Heart right ventricle (tissue), 16 donors: ENCODE measurements around the gene TMEM9. TPM values are rescaled to one million over a fixed set of nuclear protein-coding genes. Genes with fewer than 3 reads are reported as not detected.

Source experiments
- ATAC-seq, 8 donors: fragments of 200-7000 bp; cut with Tn5 transposase; one replicate each; pipeline ENCODE4 v1.9.1; 2020; ENCODE audit warnings: mild to moderate bottlenecking in 8 of 8, moderate library complexity in 8 of 8, moderate number of reproducible peaks in 1 of 8
- DNase-seq, 2 donors: peaks; one replicate each; pipeline ENCODE4 v3.0.0-alpha.2; 2020
- H3K27ac ChIP-seq, 10 donors: fragments of 200-600 bp; sonication (generic) in 2 of 10; one replicate each; pipeline versions ENCODE4 v1.5.0 to v1.8.0; 2020 to 2022; ENCODE audit warnings: mild to moderate bottlenecking in 3 of 10
- H3K27me3 ChIP-seq, 7 donors: fragments of 200-600 bp; one replicate each; pipeline ENCODE4 v1.8.0; 2021 to 2022; ENCODE audit warnings: mild to moderate bottlenecking in 2 of 7
- H3K36me3 ChIP-seq, 9 donors: fragments of 200-600 bp; sonication (generic) in 1 of 9; one replicate each; pipeline versions ENCODE4 v1.5.0 to v1.8.0; 2020 to 2022; ENCODE audit warnings: mild to moderate bottlenecking in 2 of 9
- H3K4me1 ChIP-seq, 9 donors: fragments of 200-600 bp; sonication (generic) in 1 of 9; one replicate each; pipeline versions ENCODE4 v1.5.0 to v1.8.0; 2020 to 2022; ENCODE audit warnings: mild to moderate bottlenecking in 4 of 9
- H3K4me3 ChIP-seq, 10 donors: fragments of 200-600 bp; sonication (generic) in 2 of 10; one replicate each; pipeline versions ENCODE4 v1.5.0 to v1.8.0; 2020 to 2022; ENCODE audit warnings: mild to moderate bottlenecking in 7 of 10, moderate library complexity in 2 of 10
- H3K9me3 ChIP-seq, 11 donors: fragments of 200-600 bp in 10 of 11; sonication (generic) in 2 of 11; one replicate each; pipeline versions ENCODE4 v1.5.0 to v1.8.0; 2013 to 2022; ENCODE audit warnings: mild to moderate bottlenecking in 2 of 11, control low read depth in 1 of 11, moderate library complexity in 1 of 11
- WGBS, 2 donors: extraction: QIAGEN DNeasy Blood & Tissue Kit; methylation state at CpG; one replicate each; pipeline ENCODE4 v1.1.7; 2013; ENCODE audit warnings: inconsistent platforms in 1 of 2; 5-methylcytosine and 5-hydroxymethylcytosine counted together
- intact Hi-C, 10 donors: fragments of 100-400 bp; cut with DNase I; formaldehyde crosslinking; loops; one replicate each; pipeline versions ENCODE4 v1.11.1 to v1.14.2; 2022
- polyA plus RNA-seq, 2 donors: library from polyadenylated mRNA; stranded (reverse); fragments of 200-250 nt; gene quantifications; one replicate each; pipeline ENCODE4 v1.2.3, GENCODE V29; 2013
- total RNA-seq, 10 donors: library from RNA; stranded (reverse); fragmentation: NEBNext Ultra II Directional in 3 of 10; extraction: Animal tissue kit (Norgen Biotek cat#: 25700) in 3 of 10; gene quantifications; one replicate each; pipeline versions ENCODE4 v1.2.1 to v1.2.4, GENCODE V29; 2021 to 2023
- TF ChIP-seq, protein P1 (sequence below), 9 donors: fragments of 200-600 bp; sonication (generic) in 2 of 9; IDR thresholded peaks; one replicate each; pipeline versions ENCODE4 v1.5.0 to v1.8.0; 2021 to 2022; ENCODE audit warnings: antibody characterized with exemption in 9 of 9, mild to moderate bottlenecking in 5 of 9, moderate library complexity in 1 of 9
- donor health status: Arrhythmogenic right ventricular cardiomyopathy.
- donor health status: ischemic (EF 13 %, LVEDD 7.1; RV severe dilation, severe dysfunction).
- donor health status: healthy with polysubstance abuse.
- donor health status: DM: no; HTN: yes; CAD: no.
- donor health status: DM: no; HTN: no; CAD: no.
- donor health status: ischemic (EF 25% LVEDD 6.9; RV normal size, moderate dysfunction).
- donor health status: ischemic (EF 25% LVEDD 5.7; RV mildly dilated, moderate dysfunction).
- donor health status: healthy.
- donor health status: DM: yes; HTN: yes; CAD: no.
- donor health status: Ischemic cardiomyopathy.
- donor health status: ischemic (EF 35%, LVEDD 5.7; RV mildly dilated, moderate dysfunction).
- donor health status: nonischemic (EF 11% LVEDD 7.7; RV severe dilation, severe dysfunction).
- donor health status: DM: yes; HTN: yes; CAD: no.
- donor health status: PGD.
- donor health status: ischemic (EF 29% LVEDD 5.4; RV normal size, mild dysfunction).
- donor health status: nonischemic (EF 23%, LVEDD 6.1; RV moderate dilation, normal function).

The TMEM9 gene
- total and polyA plus RNA-seq, 12 donors, result 19.6 to 49.6 (median 25.4) TPM

DNA sequence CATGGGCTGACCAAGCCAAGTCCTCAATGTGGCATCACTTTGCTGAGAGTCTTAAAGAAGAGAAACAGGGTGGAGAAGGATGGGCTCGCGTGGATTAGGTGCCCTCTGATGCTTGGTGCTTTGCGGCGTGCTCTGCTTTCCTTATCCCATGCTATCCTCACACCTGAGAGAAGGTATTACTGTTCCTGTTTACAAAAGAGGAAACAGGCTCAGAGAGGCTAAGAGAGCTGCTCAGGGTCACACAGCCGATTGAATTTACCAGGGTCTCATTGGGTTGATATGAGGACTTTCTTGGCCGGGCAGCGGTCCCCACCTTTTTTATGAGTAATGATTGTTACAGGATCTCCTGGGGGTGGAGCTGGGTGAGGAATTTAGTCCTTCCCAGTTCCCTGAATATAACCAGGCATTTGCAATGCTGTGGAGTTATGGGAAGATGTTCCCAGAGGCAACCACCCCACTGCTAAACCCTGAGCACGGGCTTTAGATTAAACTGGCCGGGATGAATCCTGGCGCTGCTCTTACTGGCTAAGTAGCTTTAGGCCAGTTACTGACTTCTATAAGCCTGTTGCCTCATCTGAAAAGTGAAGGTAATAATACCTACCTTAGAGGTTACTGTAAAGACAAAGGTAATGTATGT is 31.8 kb downstream of the TMEM9 start:
- no peaks in the 10 kb centered on the region for H3K36me3 ChIP-seq
- H3K4me1 ChIP-seq, result peaks cover 0 to 10% (median 3%) of the 10 kb centered on the region in 9 donors
- ATAC-seq, result no peak
- 88 to 94% methylated on average over 10 of the region's 10 CpGs for WGBS, 2 donors
- H3K4me3 ChIP-seq, result no peak overlapping the region
- H3K9me3 ChIP-seq, result no peaks in the 10 kb centered on the region
- DNase-seq, result no peak
- intact Hi-C loops, result no loop called here
- H3K27ac ChIP-seq, result no peak overlapping the region
- TF ChIP-seq, protein P1, sequence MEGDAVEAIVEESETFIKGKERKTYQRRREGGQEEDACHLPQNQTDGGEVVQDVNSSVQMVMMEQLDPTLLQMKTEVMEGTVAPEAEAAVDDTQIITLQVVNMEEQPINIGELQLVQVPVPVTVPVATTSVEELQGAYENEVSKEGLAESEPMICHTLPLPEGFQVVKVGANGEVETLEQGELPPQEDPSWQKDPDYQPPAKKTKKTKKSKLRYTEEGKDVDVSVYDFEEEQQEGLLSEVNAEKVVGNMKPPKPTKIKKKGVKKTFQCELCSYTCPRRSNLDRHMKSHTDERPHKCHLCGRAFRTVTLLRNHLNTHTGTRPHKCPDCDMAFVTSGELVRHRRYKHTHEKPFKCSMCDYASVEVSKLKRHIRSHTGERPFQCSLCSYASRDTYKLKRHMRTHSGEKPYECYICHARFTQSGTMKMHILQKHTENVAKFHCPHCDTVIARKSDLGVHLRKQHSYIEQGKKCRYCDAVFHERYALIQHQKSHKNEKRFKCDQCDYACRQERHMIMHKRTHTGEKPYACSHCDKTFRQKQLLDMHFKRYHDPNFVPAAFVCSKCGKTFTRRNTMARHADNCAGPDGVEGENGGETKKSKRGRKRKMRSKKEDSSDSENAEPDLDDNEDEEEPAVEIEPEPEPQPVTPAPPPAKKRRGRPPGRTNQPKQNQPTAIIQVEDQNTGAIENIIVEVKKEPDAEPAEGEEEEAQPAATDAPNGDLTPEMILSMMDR (IDR thresholded peaks at IDR 0.05), result no peak
- peaks cover 0 to 57% (median 20%) of the 10 kb centered on the region in 7 donors for H3K27me3 ChIP-seq

DNA sequence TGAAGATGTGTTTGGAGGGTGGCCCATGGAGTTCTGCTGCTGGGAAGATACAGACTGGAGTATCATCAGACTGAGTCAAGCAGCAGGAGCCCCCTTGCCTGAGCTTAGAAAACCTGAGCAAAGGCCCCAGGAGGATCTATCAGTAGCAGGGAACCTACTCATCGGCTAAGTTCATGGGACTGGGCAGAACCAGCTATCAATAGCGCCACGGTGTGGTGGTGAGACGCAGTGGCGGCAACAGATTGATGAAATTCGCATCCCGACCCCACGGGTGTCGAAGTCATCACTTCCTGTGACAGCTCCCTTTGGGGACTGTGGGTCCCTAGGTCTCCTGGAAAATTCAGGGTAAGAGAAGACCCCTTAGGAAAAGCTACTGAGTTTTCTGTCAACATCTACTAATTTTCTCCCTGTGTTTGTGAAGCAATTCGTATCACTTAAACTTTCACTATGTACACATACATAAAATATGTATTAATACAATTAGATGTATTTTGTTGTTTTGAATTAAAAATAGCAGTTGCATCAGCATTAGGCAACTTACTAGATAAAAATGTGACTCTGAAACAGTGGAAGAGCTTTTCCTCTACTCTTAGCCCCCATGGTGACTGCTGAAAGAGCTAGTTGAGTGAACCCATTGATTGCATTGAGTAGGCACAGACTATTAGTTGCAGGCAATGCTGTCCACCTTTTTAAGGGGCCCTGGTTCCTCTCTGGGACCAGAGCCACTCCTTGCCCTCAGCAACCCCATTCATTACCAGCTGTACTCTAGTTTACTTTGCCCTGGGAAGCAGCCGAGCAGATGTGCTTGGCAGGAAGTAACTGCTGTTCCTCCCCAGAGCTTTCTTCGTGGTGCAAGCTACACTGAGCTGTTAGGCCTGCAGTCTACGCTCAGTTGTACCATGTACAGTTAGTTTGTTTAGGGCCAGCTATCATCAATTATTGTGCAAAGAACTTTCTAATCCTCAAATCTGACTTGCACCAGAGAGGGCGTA is 34.8 kb downstream of the TMEM9 start:
- no peak overlapping the region for H3K27ac ChIP-seq
- peak in 5 of 8 donors; percentile 45 to 65 (median 57) for ATAC-seq

DNA sequence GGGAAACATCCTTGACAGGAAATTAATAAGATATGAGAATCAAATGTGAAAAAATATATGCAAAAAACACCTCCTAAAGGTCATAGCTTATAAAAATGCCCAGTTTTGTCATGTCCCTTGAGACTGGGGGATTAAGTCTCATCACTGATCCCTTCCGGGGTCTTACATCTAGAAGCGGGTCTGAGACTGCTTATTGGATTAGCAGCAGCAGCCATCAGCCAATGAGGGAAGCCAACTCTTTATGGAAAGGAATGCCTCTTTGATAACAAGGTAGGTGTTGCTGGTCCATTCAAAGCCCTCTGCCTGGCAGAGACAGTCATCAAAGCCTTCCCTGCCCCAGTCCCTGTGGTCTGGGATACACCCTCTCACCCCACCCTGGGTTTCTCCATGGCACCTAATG is 38.2 kb downstream of the TMEM9 start:
- TF ChIP-seq, protein P1 (IDR thresholded peaks at IDR 0.05), result no peak
- H3K4me3 ChIP-seq, result no peak overlapping the region
- H3K9me3 ChIP-seq, result no peaks in the 10 kb centered on the region
- 84 to 90% methylated on average over 2 of the region's 2 CpGs for WGBS, 2 donors
- H3K27me3 ChIP-seq, result peaks cover 0 to 64% (median 46%) of the 10 kb centered on the region in 7 donors
- ATAC-seq, result no peak
- H3K36me3 ChIP-seq, result no peaks in the 10 kb centered on the region
- no peak for DNase-seq
- H3K27ac ChIP-seq, result no peak overlapping the region
- intact Hi-C loops, result loop anchor here in 3 of 10 donors (2.0 to 10.0 kb wide), 3 partner anchors 143 to 491 kb away; partner anchors contain the start of gene KIF14 (in 1 of the 3)
- peaks cover 0 to 19% (median 8%) of the 10 kb centered on the region in 9 donors for H3K4me1 ChIP-seq

More for the DNA sequence above, 34.8 kb downstream of the TMEM9 start:
- peak in 1 of 2 donors; percentile 19 for DNase-seq
- peaks cover 0 to 12% (median 3%) of the 10 kb centered on the region in 9 donors for H3K4me1 ChIP-seq
- no peak overlapping the region for H3K4me3 ChIP-seq
- intact Hi-C loops, result loop anchor here in 2 of 10 donors (5.0 to 10.0 kb wide), 2 partner anchors 147 to 495 kb away; partner anchors contain the start of gene KIF14 (in 1 of the 2)
- TF ChIP-seq, protein P1 (IDR thresholded peaks at IDR 0.05), result peak in 8 of 9 donors; percentile 15 to 57 (median 46)
- no peaks in the 10 kb centered on the region for H3K9me3 ChIP-seq
- WGBS, 2 donors, result 29 to 33% methylated on average over 14 of the region's 14 CpGs
- peaks cover 0 to 72% (median 31%) of the 10 kb centered on the region in 7 donors for H3K27me3 ChIP-seq
- no peaks in the 10 kb centered on the region for H3K36me3 ChIP-seq

DNA sequence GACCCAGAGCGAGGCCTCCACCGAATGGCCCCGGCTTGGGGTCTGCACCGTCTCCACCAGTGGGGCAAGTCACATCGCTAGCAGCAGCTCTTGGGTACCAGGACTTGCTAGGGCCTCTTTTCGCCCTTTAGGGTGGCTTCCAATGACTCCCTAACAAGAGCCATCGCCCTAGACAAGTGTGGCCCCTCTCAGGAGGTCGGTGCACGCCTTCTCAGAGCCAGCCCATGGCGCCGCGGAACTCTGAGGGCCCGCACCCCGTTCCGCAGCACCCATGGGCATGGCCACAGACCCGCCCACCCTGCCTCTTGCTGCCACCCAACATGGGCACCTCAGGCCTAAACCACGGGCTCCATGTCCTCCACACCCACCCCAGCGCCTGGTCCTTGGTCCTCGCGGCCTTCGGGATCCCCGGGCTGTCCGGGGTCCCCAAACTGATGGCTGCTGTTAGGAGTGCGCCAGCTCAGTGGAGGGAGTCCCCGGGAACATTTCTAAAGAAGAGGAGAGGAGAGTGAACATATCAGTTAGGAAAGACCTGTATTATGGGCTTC is 38.8 kb downstream of the TMEM9 start:
- Histone ChIP-seq H3K27ac (no peak overlapping the region), H3K4me1 (peaks cover 0 to 19% (median 8%) of the 10 kb centered on the region in 9 donors), H3K27me3 (peaks cover 0 to 60% (median 46%) of the 10 kb centered on the region in 7 donors), H3K4me3 (no peak overlapping the region), H3K36me3 (no peaks in the 10 kb centered on the region), H3K9me3 (no peaks in the 10 kb centered on the region)
- WGBS, 2 donors, result 93 to 97% methylated on average over 25 of the region's 25 CpGs
- DNase-seq, result no peak
- ATAC-seq, result no peak
- intact Hi-C loops, result loop anchor here in 3 of 10 donors (2.0 to 10.0 kb wide), 3 partner anchors 143 to 491 kb away; partner anchors contain the start of gene KIF14 (in 1 of the 3)
- TF ChIP-seq, protein P1 (IDR thresholded peaks at IDR 0.05), result no peak
